Transverse colon (tissue), 4 donors: ENCODE data around the gene FRY. TPM values are rescaled to one million over a fixed set of nuclear protein-coding genes. Genes with fewer than 3 reads are reported as not detected.

ENCODE experiments used
- DNase-seq: peaks from one replicate; pipeline ENCODE4 v3.0.0-alpha.2; 2019
- H3K27ac ChIP-seq, 4 donors: fragments of 200-600 bp; sonication (generic); 2 replicates each; pipeline ENCODE4 v1.5.1; 2016 to 2018; ENCODE audit warnings: inconsistent platforms in 4 of 4
- H3K27me3 ChIP-seq: fragments of 200-600 bp; sonication (generic); 2 replicates; pipeline ENCODE4 v1.5.1; 2017; ENCODE audit warnings: inconsistent platforms
- H3K36me3 ChIP-seq, 4 donors: fragments of 200-600 bp; sonication (generic); 2 replicates each; pipeline ENCODE4 v1.5.1; 2017 to 2019; ENCODE audit warnings: inconsistent platforms in 4 of 4
- H3K4me1 ChIP-seq, 4 donors: fragments of 200-600 bp; sonication (generic); 2 replicates each; pipeline ENCODE4 v1.5.1; 2017 to 2020; ENCODE audit warnings: inconsistent platforms in 4 of 4
- H3K4me3 ChIP-seq, 4 donors: fragments of 200-600 bp; sonication (generic); 1 replicate in 1 of 4; 2 replicates in 3 of 4; pipeline versions ENCODE4 v1.5.1 to v1.6.1; 2017 to 2019; ENCODE audit warnings: inconsistent platforms in 4 of 4
- H3K9me3 ChIP-seq, 2 donors: fragments of 200-600 bp; sonication (generic); 2 replicates each; pipeline ENCODE4 v1.5.1; 2017 to 2019; ENCODE audit warnings: inconsistent platforms in 2 of 2
- CTCF ChIP-seq, 5 experiments: fragments of 200-600 bp in 3 of 5; fragments of 450-650 bp in 2 of 5; sonication (generic) in 3 of 5; IDR thresholded peaks; 1 replicate in 2 of 5; 2 replicates in 3 of 5; pipeline ENCODE4 v1.5.1; 2016 to 2017; ENCODE audit warnings: antibody characterized with exemption in 5 of 5, inconsistent platforms in 3 of 5, mild to moderate bottlenecking in 2 of 5, moderate library complexity in 1 of 5
- EP300 ChIP-seq: sonication (generic); formaldehyde crosslinking; IDR thresholded peaks from one replicate; pipeline ENCODE4 v1.6.1; 2017; ENCODE audit warnings: antibody characterized with exemption, low read depth
- POLR2A ChIP-seq: fragments of 450-650 bp; IDR thresholded peaks from one replicate; pipeline ENCODE4 v1.6.1; 2016; ENCODE audit warnings: antibody characterized with exemption, mild to moderate bottlenecking, moderate library complexity
- POLR2AphosphoS5 ChIP-seq, 3 donors: sonication (generic); formaldehyde crosslinking; IDR thresholded peaks; one replicate each; pipeline ENCODE4 v1.6.1; 2016; ENCODE audit warnings: antibody characterized with exemption in 3 of 3
- WGBS, 2 donors: methylation state at CpG; one replicate each; pipeline ENCODE4 v1.1.5; 2018; ENCODE audit warnings: low coverage in 1 of 2; 5-methylcytosine and 5-hydroxymethylcytosine counted together
- in situ Hi-C, 4 donors: fragments of 200-750 bp; cut with MboI; loops; one replicate each; pipeline versions ENCODE4 v1.15.0 to v1.15.1; 2017; ENCODE audit warnings: low sequenced_read_pairs in 3 of 4, low pct_ligation_motif_present in 1 of 4, low pct_unique_long_range_greater_than_20kb in 1 of 4
- intact Hi-C: fragments of 100-400 bp; cut with DNase I; formaldehyde crosslinking; loops from one replicate; pipeline ENCODE4 v1.15.1; 2023; ENCODE audit warnings: low total_unique reads
- total RNA-seq, 4 donors: library from RNA; depleted of rRNA; stranded (reverse); fragments of >200 nt; gene quantifications; one replicate each; pipeline ENCODE4 v1.1.0, GENCODE V29; 2016

Gene FRY
- total RNA-seq, 4 donors from 2014 or later: 6.7 to 42.6 (median 12.4) TPM

GRCh38 chr13:32199168-32199567 lies 167.6 kb downstream of the FRY start:
- no peak overlapping the region for H3K27ac ChIP-seq
- no peaks in the 10 kb centered on the region for H3K4me1 ChIP-seq
- H3K27me3 ChIP-seq: no peaks in the 10 kb centered on the region
- DNase-seq: no peak
- in situ Hi-C loops: no loop called here
- intact Hi-C loops: no loop called here
- H3K36me3 ChIP-seq: no peaks in the 10 kb centered on the region
- H3K4me3 ChIP-seq: no peak overlapping the region
- no peaks in the 10 kb centered on the region for H3K9me3 ChIP-seq
- 100% methylated on average over 1 of the region's 1 CpG; no CpG with 5 or more reads in 1 of the 2 donors for WGBS, 2 donors
- TF ChIP-seq POLR2A: no peak
- no peak for TF ChIP-seq CTCF (IDR thresholded peaks at IDR 0.05)
- TF ChIP-seq POLR2AphosphoS5 (IDR thresholded peaks at IDR 0.05): no peak
- no peak for TF ChIP-seq EP300

- WGBS, 2 donors: 78 to 80% methylated on average over 1 to 2 of the region's 2 CpGs
- in situ Hi-C loops (no loop called here), intact Hi-C loops (loop anchor here (5.0 kb wide), 1 partner anchor 38 kb away; no protein-coding TSS in a partner anchor)
- H3K36me3 ChIP-seq: no peaks in the 10 kb centered on the region
- no peak overlapping the region for H3K27ac ChIP-seq
- no peaks in the 10 kb centered on the region for H3K9me3 ChIP-seq
- H3K4me3 ChIP-seq: no peak overlapping the region
- TF ChIP-seq POLR2AphosphoS5 (IDR thresholded peaks at IDR 0.05) (no peak), POLR2A (no peak), EP300 (no peak), CTCF (IDR thresholded peaks at IDR 0.05) (no peak)
- DNase-seq: no peak
- no peaks in the 10 kb centered on the region for H3K27me3 ChIP-seq
- peaks cover 0 to 5% (median 2%) of the 10 kb centered on the region in 4 donors for H3K4me1 ChIP-seq
Measured at GRCh38 chr13:32200741-32201140, 169.2 kb downstream of the FRY start.

GRCh38 chr13:32201809-32202208 lies 170.2 kb downstream of the FRY start:
- 84 to 90% methylated on average over 4 of the region's 4 CpGs for WGBS, 2 donors
- in situ Hi-C loops: no loop called here

GRCh38 chr13:32202268-32202667 lies 170.7 kb downstream of the FRY start:
- Histone ChIP-seq H3K27ac (no peak overlapping the region), H3K36me3 (no peaks in the 10 kb centered on the region), H3K9me3 (no peaks in the 10 kb centered on the region), H3K4me1 (peaks cover 0 to 14% (median 3%) of the 10 kb centered on the region in 4 donors), H3K27me3 (no peaks in the 10 kb centered on the region), H3K4me3 (no peak overlapping the region)
- in situ Hi-C loops (no loop called here), intact Hi-C loops (loop anchor here (5.0 kb wide), 1 partner anchor 40 kb away; no protein-coding TSS in a partner anchor)
- no peak for DNase-seq
- TF ChIP-seq POLR2A (no peak), POLR2AphosphoS5 (IDR thresholded peaks at IDR 0.05) (no peak), CTCF (IDR thresholded peaks at IDR 0.05) (no peak), EP300 (no peak)
- 89 to 90% methylated on average over 6 of the region's 6 CpGs for WGBS, 2 donors

More at GRCh38 chr13:32201809-32202208, 170.2 kb downstream of the FRY start:
- Histone ChIP-seq H3K27me3 (no peaks in the 10 kb centered on the region), H3K27ac (no peak overlapping the region), H3K4me3 (no peak overlapping the region), H3K9me3 (no peaks in the 10 kb centered on the region), H3K36me3 (no peaks in the 10 kb centered on the region), H3K4me1 (peaks cover 0 to 14% (median 3%) of the 10 kb centered on the region in 4 donors)
- TF ChIP-seq POLR2AphosphoS5 (IDR thresholded peaks at IDR 0.05) (no peak), EP300 (no peak), POLR2A (no peak)
- intact Hi-C loops: loop anchor here (5.0 kb wide), 1 partner anchor 40 kb away; no protein-coding TSS in a partner anchor
- DNase-seq: no peak

GRCh38 chr13:32203221-32203620 lies 171.6 kb downstream of the FRY start:
- no peaks in the 10 kb centered on the region for H3K27me3 ChIP-seq
- intact Hi-C loops (loop anchor here (5.0 kb wide), 1 partner anchor 41 kb away; no protein-coding TSS in a partner anchor), in situ Hi-C loops (no loop called here)
- WGBS, 2 donors: 86% methylated on average over 5 of the region's 5 CpGs; no CpG with 5 or more reads in 1 of the 2 donors
- DNase-seq: no peak
- no peak overlapping the region for H3K4me3 ChIP-seq
- no peaks in the 10 kb centered on the region for H3K9me3 ChIP-seq
- H3K4me1 ChIP-seq: peaks cover 0 to 14% (median 3%) of the 10 kb centered on the region in 4 donors
- H3K27ac ChIP-seq: no peak overlapping the region
- H3K36me3 ChIP-seq: no peaks in the 10 kb centered on the region
- no peak for TF ChIP-seq POLR2A
- TF ChIP-seq EP300: no peak
- TF ChIP-seq POLR2AphosphoS5 (IDR thresholded peaks at IDR 0.05): no peak
- no peak for TF ChIP-seq CTCF (IDR thresholded peaks at IDR 0.05)
